ENCODE measurements around the gene GIPC2. TPM values are rescaled to one million over a fixed set of nuclear protein-coding genes. Genes with fewer than 3 reads are reported as not detected.

The GIPC2 gene
- total RNA-seq, 1 donor from 2014 or later: 4.1 TPM

- H3K27me3 ChIP-seq: no peaks in the 10 kb centered on the region
- DNase-seq (no peak), ATAC-seq (no peak)
- TF ChIP-seq CTCF (IDR thresholded peaks at IDR 0.05): no peak
- intact Hi-C loops (cut with DNase I): no loop called here
- no peaks in the 10 kb centered on the region for H3K36me3 ChIP-seq
- H3K9me3 ChIP-seq: no peaks in the 10 kb centered on the region
- no peak overlapping the region for H3K27ac ChIP-seq
- no peak overlapping the region for H3K4me3 ChIP-seq
- no peaks in the 10 kb centered on the region for H3K4me1 ChIP-seq
Measured at GRCh38 chr1:78177708-78178270, 132.0 kb downstream of the GIPC2 start.

DNA sequence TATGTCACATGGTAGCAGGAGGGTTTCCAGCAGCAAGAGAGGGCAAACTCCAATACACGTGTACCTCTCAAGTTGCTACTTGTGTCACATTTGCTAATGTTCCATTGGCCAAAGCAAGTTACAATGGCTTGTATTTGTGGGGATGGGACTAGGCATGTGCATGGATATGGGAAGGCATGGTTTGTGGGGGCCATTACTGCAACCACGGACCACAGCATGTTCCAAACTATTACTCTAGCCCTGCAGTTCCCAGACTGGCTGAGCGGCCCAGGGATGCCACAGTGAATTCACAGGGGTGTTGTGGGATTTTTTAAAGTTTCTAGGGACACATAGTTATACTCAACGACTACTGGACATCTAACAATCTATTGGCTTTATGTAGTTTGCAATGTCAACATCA is 133.1 kb downstream of the GIPC2 start:
- H3K4me3 ChIP-seq: no peak overlapping the region
- no peak for DNase-seq
- intact Hi-C loops (cut with DNase I): no loop called here
- H3K27ac ChIP-seq: no peak overlapping the region
- no peaks in the 10 kb centered on the region for H3K9me3 ChIP-seq
- no peak for TF ChIP-seq CTCF (IDR thresholded peaks at IDR 0.05)
- no peaks in the 10 kb centered on the region for H3K36me3 ChIP-seq
- no peaks in the 10 kb centered on the region for H3K27me3 ChIP-seq
- ATAC-seq: no peak
- no peaks in the 10 kb centered on the region for H3K4me1 ChIP-seq

GRCh38 chr1:78184460-78185072 is 138.8 kb downstream of the GIPC2 start:
- Histone ChIP-seq H3K27me3 (no peaks in the 10 kb centered on the region), H3K36me3 (no peaks in the 10 kb centered on the region), H3K27ac (no peak overlapping the region), H3K9me3 (no peaks in the 10 kb centered on the region), H3K4me3 (no peak overlapping the region), H3K4me1 (no peaks in the 10 kb centered on the region)
- intact Hi-C loops (cut with DNase I): no loop called here
- no peak for DNase-seq
- no peak for TF ChIP-seq CTCF (IDR thresholded peaks at IDR 0.05)
- no peak for ATAC-seq

Other genes with a start within 250 kb of the GIPC2 start
- gene NEXN, start 157.3 kb upstream of the GIPC2 start, total RNA-seq: 26.4 TPM
- gene FUBP1, start 66.9 kb upstream of the GIPC2 start, total RNA-seq: 88.8 TPM
- 35.8 TPM for gene DNAJB4, start 41.0 kb upstream of the GIPC2 start, total RNA-seq